Keratinocyte (primary cell): ENCODE results near the gene CYTH1. TPM values are rescaled to one million over a fixed set of nuclear protein-coding genes. Genes with fewer than 3 reads are reported as not detected.

ENCODE experiments used
- DNase-seq: peaks from one replicate; pipeline ENCODE4 v3.0.0-alpha.2; 2011; ENCODE audit warnings: low read depth, missing footprints, low spot score
- FAIRE-seq: peaks from 2 replicates; lab custom pipeline; 2011; peaks lifted over from hg19 to GRCh38; lab: Jason Lieb, UNC
- H2AFZ ChIP-seq: 2 replicates; pipeline ENCODE4 v1.6.0; 2012; ENCODE audit warnings: low read length, control low read depth, inconsistent platforms; ENCODE audit not compliant: control insufficient read depth
- H3K27ac ChIP-seq: 2 replicates; pipeline ENCODE4 v1.5.1; 2011; ENCODE audit warnings: low read length; ENCODE audit not compliant: control insufficient read depth, insufficient read depth
- H3K27me3 ChIP-seq: 3 replicates; pipeline ENCODE4 v1.6.0; 2011; ENCODE audit warnings: low read length; ENCODE audit not compliant: control insufficient read depth, insufficient read depth; ENCODE audit errors: extremely low read depth
- H3K36me3 ChIP-seq, 2 experiments: 2 replicates in 1 of 2; 3 replicates in 1 of 2; pipeline ENCODE4 v1.5.1; 2011; ENCODE audit warnings: low read length in 2 of 2, mild to moderate bottlenecking in 1 of 2; ENCODE audit not compliant: control insufficient read depth in 2 of 2, insufficient read depth in 2 of 2; ENCODE audit errors: extremely low read depth in 1 of 2
- H3K4me1 ChIP-seq: 3 replicates; pipeline ENCODE4 v1.5.1; 2011; ENCODE audit warnings: low read length; ENCODE audit not compliant: control insufficient read depth, insufficient read depth; ENCODE audit errors: extremely low read depth
- H3K4me2 ChIP-seq: 3 replicates; pipeline ENCODE4 v1.6.0; 2011; ENCODE audit warnings: low read depth, low read length; ENCODE audit not compliant: control insufficient read depth, insufficient read depth; ENCODE audit errors: extremely low read depth
- H3K4me3 ChIP-seq, 3 experiments: fragments of 200-600 bp in 1 of 3; sonication (generic) in 1 of 3; 2 replicates in 2 of 3; 3 replicates in 1 of 3; pipeline ENCODE4 v1.5.1; 2011 to 2016; ENCODE audit warnings: low read length in 3 of 3, mild to moderate bottlenecking in 3 of 3, control low read depth in 2 of 3, inconsistent platforms in 1 of 3, low read depth in 1 of 3, mixed read lengths in 1 of 3, mixed run types in 1 of 3, moderate library complexity in 1 of 3; ENCODE audit not compliant: control insufficient read depth in 2 of 3, insufficient read depth in 2 of 3; ENCODE audit errors: extremely low read depth in 1 of 3
- H3K79me2 ChIP-seq: 2 replicates; pipeline ENCODE4 v1.6.0; 2012; ENCODE audit warnings: low read length; ENCODE audit not compliant: control insufficient read depth, insufficient read depth
- H3K9ac ChIP-seq: 3 replicates; pipeline ENCODE4 v1.6.0; 2011; ENCODE audit warnings: low read length; ENCODE audit not compliant: control insufficient read depth, insufficient read depth; ENCODE audit errors: extremely low read depth
- H3K9me1 ChIP-seq: 3 replicates; pipeline ENCODE4 v1.6.0; 2011; ENCODE audit warnings: low read length; ENCODE audit not compliant: control insufficient read depth, insufficient read depth; ENCODE audit errors: extremely low read depth
- H3K9me3 ChIP-seq: 2 replicates; pipeline ENCODE4 v1.5.1; 2012; ENCODE audit warnings: low read depth, low read length; ENCODE audit not compliant: control insufficient read depth
- H4K20me1 ChIP-seq: 3 replicates; pipeline ENCODE4 v1.6.0; 2011; ENCODE audit warnings: low read length; ENCODE audit not compliant: control insufficient read depth, insufficient read depth; ENCODE audit errors: extremely low read depth
- EZH2 ChIP-seq: IDR thresholded peaks from one replicate; pipeline ENCODE4 v1.6.1; 2012; ENCODE audit warnings: inconsistent platforms, mild to moderate bottlenecking, low read length, moderate library complexity
- dilution Hi-C: fragments of 300-500 bp; cut with MboI; formaldehyde crosslinking; loops from one replicate; pipeline ENCODE4 v1.7.0; 2020; ENCODE audit warnings: low sequenced_read_pairs; ENCODE audit not compliant: extremely low pct_ligation_motif_present
- polyA plus RNA-seq, 5 experiments: library from polyadenylated mRNA; depleted of rRNA in 3 of 5; stranded (reverse) in 3 of 5; stranded (forward) in 1 of 5; unstranded in 1 of 5; fragments of >200 nt; gene quantifications; 1 replicate in 1 of 5; 2 replicates in 3 of 5; 3 replicates in 1 of 5; pipeline versions ENCODE4 v1.2.1 to v1.2.3, GENCODE V29; 2011 to 2012; ENCODE audit warnings: missing spikeins in 2 of 5, low read depth in 1 of 5, low replicate concordance in 1 of 5
- TF ChIP-seq, protein P1 (sequence below), 3 experiments: IDR thresholded peaks in 1 of 3; conservative IDR thresholded peaks in 1 of 3; optimal IDR thresholded peaks in 1 of 3; 2 replicates in 2 of 3; 3 replicates in 1 of 3; pipeline versions ENCODE3 to v1.5.1; 2011; ENCODE audit warnings: low read length in 3 of 3, mild to moderate bottlenecking in 3 of 3, moderate library complexity in 2 of 3, control low read depth in 1 of 3, inconsistent platforms in 1 of 3; ENCODE audit not compliant: insufficient read depth in 2 of 3; ENCODE audit errors: extremely low read depth in 1 of 3

Gene CYTH1
- polyA plus RNA-seq, 1 donor (not counting 4 experiments of a cell fraction or from before 2014, with no cell fraction given): 28.3 TPM

GRCh38 chr17:78798695-78799559 is 16.9 kb upstream of the CYTH1 start:
- no peak for DNase-seq
- Histone ChIP-seq H3K79me2 (peaks cover 3% of the 10 kb centered on the region), H3K27ac (no peak overlapping the region), H4K20me1 (peaks cover 3% of the 10 kb centered on the region), H3K36me3 (peaks cover 43 to 59% of the 10 kb centered on the region in 2 experiments), H3K9me3 (no peaks in the 10 kb centered on the region), H3K27me3 (no peaks in the 10 kb centered on the region), H3K9ac (no peak overlapping the region), H3K4me1 (peaks cover 5% of the 10 kb centered on the region), H3K9me1 (peaks cover 2% of the 10 kb centered on the region), H3K4me2 (no peak overlapping the region), H2AFZ (no peak overlapping the region), H3K4me3 (no peak overlapping the region)
- dilution Hi-C loops: no loop called here
- TF ChIP-seq EZH2: no peak
- TF ChIP-seq, protein P1, sequence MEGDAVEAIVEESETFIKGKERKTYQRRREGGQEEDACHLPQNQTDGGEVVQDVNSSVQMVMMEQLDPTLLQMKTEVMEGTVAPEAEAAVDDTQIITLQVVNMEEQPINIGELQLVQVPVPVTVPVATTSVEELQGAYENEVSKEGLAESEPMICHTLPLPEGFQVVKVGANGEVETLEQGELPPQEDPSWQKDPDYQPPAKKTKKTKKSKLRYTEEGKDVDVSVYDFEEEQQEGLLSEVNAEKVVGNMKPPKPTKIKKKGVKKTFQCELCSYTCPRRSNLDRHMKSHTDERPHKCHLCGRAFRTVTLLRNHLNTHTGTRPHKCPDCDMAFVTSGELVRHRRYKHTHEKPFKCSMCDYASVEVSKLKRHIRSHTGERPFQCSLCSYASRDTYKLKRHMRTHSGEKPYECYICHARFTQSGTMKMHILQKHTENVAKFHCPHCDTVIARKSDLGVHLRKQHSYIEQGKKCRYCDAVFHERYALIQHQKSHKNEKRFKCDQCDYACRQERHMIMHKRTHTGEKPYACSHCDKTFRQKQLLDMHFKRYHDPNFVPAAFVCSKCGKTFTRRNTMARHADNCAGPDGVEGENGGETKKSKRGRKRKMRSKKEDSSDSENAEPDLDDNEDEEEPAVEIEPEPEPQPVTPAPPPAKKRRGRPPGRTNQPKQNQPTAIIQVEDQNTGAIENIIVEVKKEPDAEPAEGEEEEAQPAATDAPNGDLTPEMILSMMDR (optimal IDR thresholded peaks at IDR 0.05 in 1 of 3, IDR thresholded peaks at IDR 0.05 in 1 of 3, conservative IDR thresholded peaks at IDR 0.05 in 1 of 3; ENCODE audit: extremely low read depth in 1 of 3, insufficient read depth in 2 of 3, low read length in 3 of 3): peak; percentile 26 to 61 (median 28)
- no peak for FAIRE-seq

- no peaks in the 10 kb centered on the region for H3K9me3 ChIP-seq
- peaks cover 36 to 57% of the 10 kb centered on the region in 2 experiments for H3K36me3 ChIP-seq
- peaks cover 5% of the 10 kb centered on the region for H3K4me1 ChIP-seq
- no peak overlapping the region for H3K4me2 ChIP-seq
- no peak overlapping the region for H3K4me3 ChIP-seq
- H3K79me2 ChIP-seq: no peaks in the 10 kb centered on the region
- no peaks in the 10 kb centered on the region for H3K27me3 ChIP-seq
- no peak overlapping the region for H3K9ac ChIP-seq
- H3K27ac ChIP-seq: no peak overlapping the region
- no peak for FAIRE-seq
- TF ChIP-seq, protein P1 (optimal IDR thresholded peaks at IDR 0.05 in 1 of 3, IDR thresholded peaks at IDR 0.05 in 1 of 3, conservative IDR thresholded peaks at IDR 0.05 in 1 of 3; ENCODE audit: extremely low read depth in 1 of 3, insufficient read depth in 2 of 3, low read length in 3 of 3): no peak
- TF ChIP-seq EZH2: no peak
- no peak for DNase-seq
- peaks cover 2% of the 10 kb centered on the region for H3K9me1 ChIP-seq
- dilution Hi-C loops: no loop called here
- peaks cover 3% of the 10 kb centered on the region for H4K20me1 ChIP-seq
- no peak overlapping the region for H2AFZ ChIP-seq
These were observed 15.9 kb upstream of the CYTH1 start for GRCh38 chr17:78797691-78798585.
